Measurements from ENCODE around the gene IQCN.

IQCN gene

GRCh38 chr19:18264137-18264854, 10.0 kb downstream of the IQCN start:
- TF ChIP-seq CTCF (IDR thresholded peaks at IDR 0.05; ENCODE audit: low read depth, low read length, missing control alignments): no peak
- in situ Hi-C loops (cut with HindIII; ENCODE audit: low sequenced_read_pairs): loop anchor here (5.0 kb wide), 1 partner anchor 82 kb away; no protein-coding TSS in a partner anchor
- H3K4me3 ChIP-seq (ENCODE audit: low read depth, low read length): no peak overlapping the region
- DNase-seq (ENCODE audit: low read depth): no peak

GRCh38 chr19:18263324-18264136, 10.7 kb downstream of the IQCN start:
- no peak overlapping the region for H3K4me3 ChIP-seq (ENCODE audit: low read depth, low read length)
- in situ Hi-C loops (cut with HindIII; ENCODE audit: low sequenced_read_pairs): loop anchor here (5.0 kb wide), 1 partner anchor 81 kb away; no protein-coding TSS in a partner anchor
- TF ChIP-seq CTCF (IDR thresholded peaks at IDR 0.05; ENCODE audit: low read depth, low read length, missing control alignments): no peak
- no peak for DNase-seq (ENCODE audit: low read depth)

DNA sequence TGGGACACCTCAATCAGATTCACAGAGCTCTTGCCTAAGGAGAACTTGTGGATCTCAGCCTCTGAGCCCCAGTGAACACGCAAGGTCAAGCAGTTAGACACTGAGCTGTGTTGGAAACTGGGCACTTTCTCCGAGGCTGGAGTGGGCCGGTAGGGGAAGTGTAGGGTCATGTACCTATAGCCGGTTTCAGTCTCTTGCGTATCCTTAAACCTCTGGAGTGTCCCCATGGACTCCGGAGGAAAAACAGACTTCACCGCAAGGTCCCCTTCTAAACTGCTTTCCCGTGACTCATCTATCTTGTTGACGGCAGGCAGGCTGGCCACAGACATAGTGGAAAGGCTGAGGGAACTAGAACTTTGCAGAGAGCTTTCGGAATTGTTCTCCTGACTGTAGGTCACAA, 11.3 kb downstream of the IQCN start:
- H3K4me3 ChIP-seq (ENCODE audit: low read depth, low read length): no peak overlapping the region
- TF ChIP-seq CTCF (IDR thresholded peaks at IDR 0.05; ENCODE audit: low read depth, low read length, missing control alignments): no peak
- no peak for DNase-seq (ENCODE audit: low read depth)
- in situ Hi-C loops (cut with HindIII; ENCODE audit: low sequenced_read_pairs): loop anchor here (5.0 kb wide), 1 partner anchor 81 kb away; no protein-coding TSS in a partner anchor

GRCh38 chr19:18262144-18262543, 12.1 kb downstream of the IQCN start:
- in situ Hi-C loops (cut with HindIII; ENCODE audit: low sequenced_read_pairs): loop anchor here (5.0 kb wide), 1 partner anchor 80 kb away; no protein-coding TSS in a partner anchor
- DNase-seq (ENCODE audit: low read depth): no peak
- no peak overlapping the region for H3K4me3 ChIP-seq (ENCODE audit: low read depth, low read length)
- TF ChIP-seq CTCF (IDR thresholded peaks at IDR 0.05; ENCODE audit: low read depth, low read length, missing control alignments): no peak

DNA sequence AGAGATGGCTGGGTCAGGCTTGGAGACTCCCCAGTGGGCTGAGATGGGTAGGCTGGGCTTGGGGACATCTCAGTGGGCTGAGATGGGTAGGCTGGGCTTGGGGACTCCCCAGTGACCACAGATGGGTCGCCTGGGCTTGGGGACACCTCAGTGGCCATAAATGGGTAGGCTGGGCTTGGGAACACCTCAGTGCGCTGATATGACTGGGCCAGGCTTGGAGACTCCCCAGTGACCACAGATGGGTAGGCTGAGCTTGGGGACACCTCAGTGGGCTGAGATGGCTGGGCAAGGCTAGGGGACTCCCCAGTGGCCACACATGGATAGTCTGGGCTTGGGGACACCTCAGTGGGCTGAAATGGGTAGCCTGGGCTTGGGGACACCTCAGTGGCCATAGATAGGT, 12.8 kb downstream of the IQCN start:
- H3K4me3 ChIP-seq (ENCODE audit: low read depth, low read length): no peak overlapping the region
- in situ Hi-C loops (cut with HindIII; ENCODE audit: low sequenced_read_pairs): loop anchor here (5.0 kb wide), 1 partner anchor 79 kb away; no protein-coding TSS in a partner anchor
- no peak for DNase-seq (ENCODE audit: low read depth)
- TF ChIP-seq CTCF (IDR thresholded peaks at IDR 0.05; ENCODE audit: low read depth, low read length, missing control alignments): no peak

DNA sequence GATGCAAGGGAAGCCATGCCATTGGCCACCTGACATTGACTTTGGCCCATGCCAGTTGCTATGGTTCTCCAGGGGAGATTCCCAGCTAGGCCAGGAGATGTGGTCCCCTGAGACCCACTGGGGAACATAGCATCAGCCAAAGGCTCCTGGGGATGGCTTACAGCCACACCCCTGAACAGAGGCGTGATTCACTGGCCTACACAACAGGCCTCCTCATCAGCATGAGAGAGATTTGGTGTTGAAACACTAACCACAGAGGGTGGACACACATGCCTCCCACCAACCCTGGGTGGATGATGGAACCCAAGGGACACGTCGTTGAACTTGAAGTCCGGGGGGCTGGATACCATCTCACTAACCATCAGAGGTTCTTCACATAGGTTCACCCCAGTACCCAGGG, 14.4 kb downstream of the IQCN start:
- in situ Hi-C loops (cut with HindIII; ENCODE audit: low sequenced_read_pairs): loop anchor here (5.0 kb wide), 1 partner anchor 78 kb away; no protein-coding TSS in a partner anchor
- TF ChIP-seq CTCF (IDR thresholded peaks at IDR 0.05; ENCODE audit: low read depth, low read length, missing control alignments): no peak
- no peak for DNase-seq (ENCODE audit: low read depth)
- no peak overlapping the region for H3K4me3 ChIP-seq (ENCODE audit: low read depth, low read length)

Measured in astrocyte of the cerebellum (primary cell).